GM19452 (cell line): ENCODE results near the gene KCNC3.

ENCODE experiments used
- ATAC-seq: cut with Tn5 transposase; IDR thresholded peaks from one replicate; pipeline ENCODE4 v1.9.1; 2021; ENCODE audit not compliant: unreplicated experiment

Gene KCNC3

DNA sequence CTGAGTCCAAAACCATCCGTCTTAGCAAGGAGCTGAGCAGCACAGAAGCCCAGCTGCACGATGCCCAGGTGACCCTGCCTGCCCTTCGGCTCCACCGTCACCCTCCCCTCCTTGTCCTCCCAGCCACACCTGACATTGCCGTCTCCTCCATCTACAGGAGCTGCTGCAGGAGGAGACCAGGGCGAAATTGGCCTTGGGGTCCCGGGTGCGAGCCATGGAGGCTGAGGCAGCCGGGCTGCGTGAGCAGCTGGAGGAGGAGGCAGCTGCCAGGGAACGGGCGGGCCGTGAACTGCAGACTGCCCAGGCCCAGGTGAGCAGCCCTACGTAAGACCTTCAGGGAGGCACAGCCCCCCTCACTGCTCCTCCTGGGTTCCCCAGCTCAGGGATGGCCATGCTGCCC lies 49.1 kb downstream of the KCNC3 start:
- no peak for ATAC-seq

GRCh38 chr19:50277966-50278580 lies 51.1 kb downstream of the KCNC3 start:
- no peak for ATAC-seq

GRCh38 chr19:50276370-50277063 lies 52.7 kb downstream of the KCNC3 start:
- no peak for ATAC-seq

DNA sequence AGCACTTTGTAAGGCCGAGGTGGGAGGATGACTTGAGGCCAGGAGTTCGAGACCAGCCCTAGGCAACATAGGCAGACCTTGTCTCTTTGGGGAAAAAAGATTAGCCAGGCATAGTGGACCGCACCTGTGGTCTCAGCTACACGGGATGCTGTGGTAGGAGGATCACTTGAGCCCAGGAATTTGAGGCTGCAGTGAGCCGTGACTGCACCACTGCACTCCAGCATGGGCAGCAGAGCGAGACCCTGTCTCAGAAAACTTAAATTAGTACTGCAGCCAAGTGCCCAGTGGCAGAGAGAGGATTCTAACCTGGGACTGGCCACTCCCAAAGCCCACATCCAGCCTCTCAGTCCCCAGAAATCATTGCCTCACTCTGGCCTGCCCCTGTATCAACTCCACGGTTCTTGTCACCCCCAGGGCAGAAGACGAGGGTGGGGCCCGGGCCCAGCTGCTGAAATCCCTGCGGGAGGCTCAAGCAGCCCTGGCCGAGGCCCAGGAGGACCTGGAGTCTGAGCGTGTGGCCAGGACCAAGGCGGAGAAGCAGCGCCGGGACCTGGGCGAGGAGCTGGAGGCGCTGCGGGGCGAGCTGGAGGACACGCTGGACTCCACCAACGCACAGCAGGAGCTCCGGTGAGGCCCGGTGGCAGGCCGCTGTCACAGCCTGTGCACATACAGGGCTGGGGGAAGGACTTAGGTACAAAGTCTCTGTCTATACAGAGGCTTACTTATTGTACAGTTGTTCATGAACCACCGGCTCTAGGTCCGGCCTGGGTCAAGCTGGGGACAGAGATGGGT lies 53.4 kb downstream of the KCNC3 start:
- no peak for ATAC-seq

GRCh38 chr19:50273821-50274220 lies 55.4 kb downstream of the KCNC3 start:
- ATAC-seq: no peak

GRCh38 chr19:50272263-50272897 lies 56.8 kb downstream of the KCNC3 start:
- ATAC-seq: no peak

GRCh38 chr19:50269653-50270052 lies 59.5 kb downstream of the KCNC3 start:
- no peak for ATAC-seq

- no peak for ATAC-seq
Observed at GRCh38 chr19:50268501-50268900, 60.7 kb downstream of the KCNC3 start.

GRCh38 chr19:50268041-50268440 lies 61.1 kb downstream of the KCNC3 start:
- ATAC-seq: no peak

- no peak for ATAC-seq
Observed at GRCh38 chr19:50266896-50267295, 62.3 kb downstream of the KCNC3 start.

DNA sequence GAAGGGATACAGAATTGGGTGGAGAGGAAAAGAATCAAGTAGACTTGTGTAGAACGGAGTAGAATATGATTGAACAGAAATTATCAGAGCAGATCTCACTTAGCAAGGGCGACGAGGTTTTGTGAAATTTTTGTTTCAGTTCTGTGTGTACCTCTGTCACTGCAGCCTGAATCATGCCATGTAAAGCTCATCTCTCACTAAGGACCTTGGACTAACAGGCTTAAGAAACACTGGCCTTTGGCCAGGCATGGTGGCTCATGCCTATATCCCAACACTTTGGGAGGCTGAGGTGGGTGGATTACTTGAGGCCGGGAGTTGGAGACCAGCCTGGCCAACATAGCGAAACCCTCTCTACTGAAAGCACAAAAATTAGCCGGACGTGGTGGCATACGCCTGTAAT lies 63.1 kb downstream of the KCNC3 start:
- ATAC-seq: no peak

- no peak for ATAC-seq
Observed at GRCh38 chr19:50264483-50265186, 64.5 kb downstream of the KCNC3 start.

GRCh38 chr19:50263176-50263575 lies 66.0 kb downstream of the KCNC3 start:
- ATAC-seq: no peak
